Testis (tissue), 3 donors: ENCODE measurements around the gene INA. TPM values are rescaled to one million over a fixed set of nuclear protein-coding genes. Genes with fewer than 3 reads are reported as not detected.
"Not testable (repeated sequence)": the region's sequence is repeated elsewhere in the genome, so short reads cannot be mapped to it uniquely, and the experiment has no call there.

Experiments
- DNase-seq: peaks from one replicate; pipeline ENCODE4 v3.0.0-alpha.2; 2019
- H3K27ac ChIP-seq, 2 donors: fragments of 200-600 bp; sonication (generic); one replicate each; pipeline ENCODE4 v1.5.1; 2019
- H3K27me3 ChIP-seq: fragments of 200-600 bp; sonication (generic); one replicate; pipeline ENCODE4 v1.5.1; 2019
- H3K36me3 ChIP-seq: fragments of 200-600 bp; sonication (generic); one replicate; pipeline ENCODE4 v1.5.1; 2017; ENCODE audit warnings: low read depth; ENCODE audit errors: missing control alignments
- H3K4me1 ChIP-seq: fragments of 200-600 bp; sonication (generic); one replicate; pipeline ENCODE4 v1.5.1; 2019
- H3K4me3 ChIP-seq, 2 donors: fragments of 200-600 bp; sonication (generic); one replicate each; pipeline ENCODE4 v1.5.1; 2017 to 2019
- H3K9me3 ChIP-seq: fragments of 200-600 bp; sonication (generic); one replicate; pipeline ENCODE4 v1.5.1; 2017
- POLR2A ChIP-seq: fragments of 450-650 bp; IDR thresholded peaks from one replicate; pipeline ENCODE4 v1.6.1; 2017; ENCODE audit warnings: antibody characterized with exemption, mild to moderate bottlenecking, moderate library complexity
- WGBS, 2 donors: methylation state at CpG; one replicate each; pipeline ENCODE4 v1.1.5; 2018; 5-methylcytosine and 5-hydroxymethylcytosine counted together
- intact Hi-C: fragments of 100-400 bp; cut with DNase I; formaldehyde crosslinking; loops from one replicate; pipeline ENCODE4 v1.15.1; 2023; ENCODE audit warnings: low total_unique reads
- polyA plus RNA-seq: library from polyadenylated mRNA; stranded (reverse); fragments of 350-450 nt; fragmentation: Illumina TruSeq; extraction: RNeasy Lipid Tissue Mini Kit (QIAGEN cat#74804); gene quantifications from one replicate; pipeline ENCODE4 v1.2.3, GENCODE V29; 2014; ENCODE audit warnings: low read depth, low replicate concordance; ENCODE audit not compliant: insufficient read depth
- total RNA-seq, 2 donors: library from RNA; depleted of rRNA; stranded (reverse); fragments of >200 nt; gene quantifications; one replicate each; pipeline ENCODE4 v1.2.3, GENCODE V29; 2016
- TF ChIP-seq, protein P1 (sequence below), 3 experiments: fragments of 450-650 bp in 2 of 3; fragments of 200-600 bp in 1 of 3; sonication (generic) in 1 of 3; IDR thresholded peaks; one replicate each; pipeline ENCODE4 v1.5.1; 2016 to 2019; ENCODE audit warnings: antibody characterized with exemption in 3 of 3, mild to moderate bottlenecking in 2 of 3, moderate library complexity in 1 of 3

INA gene
- total and polyA plus RNA-seq, 3 donors from 2014 or later: 4.3 to 7.7 (median 5.2) TPM

DNA sequence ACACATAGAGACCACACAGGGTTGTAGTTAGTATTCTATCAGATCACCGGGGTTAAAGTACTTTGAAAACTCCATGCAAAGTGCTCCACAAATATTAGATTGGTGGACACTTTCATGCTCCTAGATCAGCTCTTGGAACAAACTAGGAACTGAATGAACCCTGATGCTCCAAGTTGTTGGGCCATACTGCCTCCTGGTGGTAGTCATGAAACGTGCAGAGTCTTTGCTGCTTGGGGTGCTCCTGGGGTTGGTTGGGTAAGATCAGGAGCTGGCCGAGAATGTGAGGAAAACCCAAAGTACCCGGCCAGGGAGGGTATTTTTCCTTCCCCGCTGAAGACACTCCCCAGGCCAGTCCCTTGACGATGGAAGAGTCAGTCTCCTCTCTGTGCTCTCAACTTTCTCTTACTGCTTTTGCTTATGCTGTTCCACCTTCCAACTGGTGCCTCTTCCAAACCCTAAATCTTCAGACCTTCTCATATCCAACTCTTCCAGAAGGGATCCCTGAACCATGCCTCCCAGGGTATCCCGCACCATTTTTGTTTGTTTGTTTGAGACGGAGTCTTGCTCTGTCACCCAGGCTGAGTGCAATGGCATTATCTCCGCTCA, 32.2 kb upstream of the INA start:
- 50 to 60% methylated on average over 7 to 9 of the region's 9 CpGs for WGBS, 2 donors
- H3K9me3 ChIP-seq: no peaks in the 10 kb centered on the region
- peak; percentile 83 for DNase-seq
- H3K27ac ChIP-seq: no peak overlapping the region
- TF ChIP-seq POLR2A: no peak
- TF ChIP-seq, protein P1, sequence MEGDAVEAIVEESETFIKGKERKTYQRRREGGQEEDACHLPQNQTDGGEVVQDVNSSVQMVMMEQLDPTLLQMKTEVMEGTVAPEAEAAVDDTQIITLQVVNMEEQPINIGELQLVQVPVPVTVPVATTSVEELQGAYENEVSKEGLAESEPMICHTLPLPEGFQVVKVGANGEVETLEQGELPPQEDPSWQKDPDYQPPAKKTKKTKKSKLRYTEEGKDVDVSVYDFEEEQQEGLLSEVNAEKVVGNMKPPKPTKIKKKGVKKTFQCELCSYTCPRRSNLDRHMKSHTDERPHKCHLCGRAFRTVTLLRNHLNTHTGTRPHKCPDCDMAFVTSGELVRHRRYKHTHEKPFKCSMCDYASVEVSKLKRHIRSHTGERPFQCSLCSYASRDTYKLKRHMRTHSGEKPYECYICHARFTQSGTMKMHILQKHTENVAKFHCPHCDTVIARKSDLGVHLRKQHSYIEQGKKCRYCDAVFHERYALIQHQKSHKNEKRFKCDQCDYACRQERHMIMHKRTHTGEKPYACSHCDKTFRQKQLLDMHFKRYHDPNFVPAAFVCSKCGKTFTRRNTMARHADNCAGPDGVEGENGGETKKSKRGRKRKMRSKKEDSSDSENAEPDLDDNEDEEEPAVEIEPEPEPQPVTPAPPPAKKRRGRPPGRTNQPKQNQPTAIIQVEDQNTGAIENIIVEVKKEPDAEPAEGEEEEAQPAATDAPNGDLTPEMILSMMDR (IDR thresholded peaks at IDR 0.05): peak; percentile 73 to 91 (median 80)
- H3K27me3 ChIP-seq: no peaks in the 10 kb centered on the region
- intact Hi-C loops: loop anchor here (10.0 kb wide), 2 partner anchors 170 to 330 kb away; partner anchors contain the start of gene CNNM2
- no peaks in the 10 kb centered on the region for H3K4me1 ChIP-seq
- no peak overlapping the region for H3K4me3 ChIP-seq
- H3K36me3 ChIP-seq: no peaks in the 10 kb centered on the region

DNA sequence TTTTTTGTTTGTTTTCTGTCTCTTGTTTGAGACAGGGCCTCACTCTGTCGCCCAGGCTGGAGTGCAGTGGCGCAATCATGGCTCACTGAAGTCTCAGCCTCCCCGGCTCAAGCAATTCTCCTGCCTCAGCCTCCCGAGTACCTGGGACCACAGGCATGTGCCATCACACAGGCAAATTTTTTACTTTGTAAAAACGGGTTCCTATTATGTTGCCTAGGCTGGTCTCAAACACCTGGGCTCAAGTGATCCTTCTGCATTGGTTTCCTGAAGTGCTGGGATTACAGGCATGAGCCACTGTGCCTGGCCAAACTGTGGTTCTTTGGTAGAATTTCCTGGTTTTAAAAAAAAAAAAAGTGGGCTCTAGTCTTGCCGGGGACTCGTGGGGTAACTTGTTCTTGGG, 31.4 kb upstream of the INA start, which contains the start of gene RPEL1:
TSS of gene RPEL1 (plus strand) at position 301 of the 400 bp plus-strand sequence. CDS start 110 bp downstream, outside the sequence.
- H3K4me1 ChIP-seq, H3K9me3 ChIP-seq, H3K27me3 ChIP-seq, DNase-seq, H3K27ac ChIP-seq, H3K36me3 ChIP-seq, H3K4me3 ChIP-seq: not testable (repeated sequence)
- intact Hi-C loops: loop anchor here (10.0 kb wide), 2 partner anchors 171 to 331 kb away; partner anchors contain the start of gene CNNM2
- 89 to 95% methylated on average over 7 of the region's 7 CpGs for WGBS, 2 donors

DNA sequence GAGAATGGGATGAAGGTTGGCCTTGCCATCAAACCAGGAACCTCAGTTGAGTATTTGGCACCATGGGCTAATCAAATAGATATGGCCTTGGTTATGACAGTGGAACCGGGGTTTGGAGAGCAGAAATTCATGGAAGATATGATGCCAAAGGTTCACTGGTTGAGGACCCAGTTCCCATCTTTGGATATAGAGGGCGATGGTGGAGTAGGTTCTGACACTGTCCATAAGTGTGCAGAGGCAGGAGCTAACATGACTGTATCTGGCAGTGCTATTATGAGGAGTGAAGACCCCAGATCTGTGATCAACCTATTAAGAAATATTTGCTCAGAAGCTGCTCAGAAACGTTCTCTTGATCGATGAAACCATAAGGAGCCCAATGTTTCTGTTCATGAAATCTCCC, 30.6 kb upstream of the INA start:
- Histone ChIP-seq H3K4me1 (no peaks in the 10 kb centered on the region), H3K36me3 (no peaks in the 10 kb centered on the region), H3K27ac (no peak overlapping the region), H3K9me3 (no peaks in the 10 kb centered on the region), H3K27me3 (no peaks in the 10 kb centered on the region), H3K4me3 (no peak overlapping the region)
- DNase-seq: no peak
- no peak for TF ChIP-seq POLR2A
- TF ChIP-seq, protein P1 (IDR thresholded peaks at IDR 0.05): no peak
- WGBS, 2 donors: 82 to 95% methylated on average over 4 of the region's 4 CpGs
- intact Hi-C loops: loop anchor here (10.0 kb wide), 2 partner anchors 172 to 332 kb away; partner anchors contain the start of gene CNNM2

DNA sequence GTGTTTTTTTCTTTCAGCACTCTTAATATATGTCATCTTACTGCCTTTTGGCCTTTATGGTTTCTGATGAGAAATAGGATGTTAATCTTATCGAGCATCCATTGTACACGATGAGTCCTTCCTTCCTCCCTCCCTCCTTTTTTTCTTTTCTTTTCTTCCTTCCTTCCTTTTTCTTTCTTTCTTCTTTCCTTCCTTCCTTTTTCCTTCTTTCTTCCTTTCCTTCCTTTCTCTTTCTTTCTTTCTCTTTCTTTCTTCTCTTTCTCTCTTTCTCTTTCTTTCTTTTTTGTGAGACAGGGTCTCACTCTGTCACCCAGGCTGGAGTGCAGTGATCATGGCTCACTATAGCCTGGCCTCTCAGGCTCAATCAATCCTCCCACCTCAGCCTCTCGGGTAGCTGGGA, 22.8 kb upstream of the INA start:
- H3K27ac ChIP-seq: no peak overlapping the region
- H3K4me1 ChIP-seq: no peaks in the 10 kb centered on the region
- WGBS, 2 donors: 83 to 87% methylated on average over 3 of the region's 3 CpGs
- H3K27me3 ChIP-seq: no peaks in the 10 kb centered on the region
- no peaks in the 10 kb centered on the region for H3K36me3 ChIP-seq
- DNase-seq: no peak
- no peak for TF ChIP-seq POLR2A
- TF ChIP-seq, protein P1 (IDR thresholded peaks at IDR 0.05): no peak
- no peak overlapping the region for H3K4me3 ChIP-seq
- intact Hi-C loops: no loop called here
- no peaks in the 10 kb centered on the region for H3K9me3 ChIP-seq

DNA sequence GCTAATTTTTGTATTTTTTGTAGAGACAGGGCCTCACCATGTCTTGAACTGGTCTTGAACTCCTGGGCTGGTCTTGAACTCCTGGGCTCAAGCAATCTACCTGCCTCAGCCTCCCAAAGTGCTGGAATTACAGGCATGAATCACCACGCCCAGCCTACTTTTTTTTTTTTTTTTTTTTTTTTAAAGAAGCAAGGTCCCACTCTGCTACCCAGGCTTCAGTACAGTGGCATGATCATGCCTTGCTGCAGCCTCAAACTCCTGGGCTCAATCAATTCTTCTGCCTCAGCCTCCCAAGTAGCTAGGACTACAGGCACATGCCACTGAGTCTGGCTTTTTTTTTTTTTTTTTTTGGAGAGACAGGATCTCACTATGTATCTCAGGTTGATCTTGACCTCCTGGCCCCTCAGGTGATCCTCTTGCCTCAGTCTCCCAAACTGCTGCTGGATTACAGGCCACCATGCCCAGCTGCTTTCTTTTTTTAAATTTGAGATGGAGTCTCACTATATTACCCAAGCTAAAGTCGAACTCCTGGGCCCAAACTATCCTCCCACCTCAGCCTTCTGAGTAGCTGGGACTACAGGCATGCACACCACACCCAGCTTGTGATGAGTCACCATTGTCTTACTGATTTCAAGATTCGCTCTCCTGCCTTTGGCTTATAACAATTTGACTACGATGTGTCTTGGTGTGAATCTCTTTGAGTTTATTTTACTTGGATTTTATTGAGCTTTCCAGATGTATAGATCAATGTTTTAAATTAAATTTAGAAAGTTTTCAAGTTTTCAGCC, 22.2 kb upstream of the INA start:
- Histone ChIP-seq H3K27ac (no peak overlapping the region), H3K9me3 (no peaks in the 10 kb centered on the region), H3K4me3 (no peak overlapping the region), H3K4me1 (no peaks in the 10 kb centered on the region), H3K27me3 (no peaks in the 10 kb centered on the region), H3K36me3 (no peaks in the 10 kb centered on the region)
- no peak for DNase-seq
- 68 to 82% methylated on average over 4 of the region's 4 CpGs for WGBS, 2 donors
- TF ChIP-seq, protein P1 (IDR thresholded peaks at IDR 0.05): no peak
- no peak for TF ChIP-seq POLR2A
- intact Hi-C loops: no loop called here
